ENCODE results near the gene TCEA2.

DNA sequence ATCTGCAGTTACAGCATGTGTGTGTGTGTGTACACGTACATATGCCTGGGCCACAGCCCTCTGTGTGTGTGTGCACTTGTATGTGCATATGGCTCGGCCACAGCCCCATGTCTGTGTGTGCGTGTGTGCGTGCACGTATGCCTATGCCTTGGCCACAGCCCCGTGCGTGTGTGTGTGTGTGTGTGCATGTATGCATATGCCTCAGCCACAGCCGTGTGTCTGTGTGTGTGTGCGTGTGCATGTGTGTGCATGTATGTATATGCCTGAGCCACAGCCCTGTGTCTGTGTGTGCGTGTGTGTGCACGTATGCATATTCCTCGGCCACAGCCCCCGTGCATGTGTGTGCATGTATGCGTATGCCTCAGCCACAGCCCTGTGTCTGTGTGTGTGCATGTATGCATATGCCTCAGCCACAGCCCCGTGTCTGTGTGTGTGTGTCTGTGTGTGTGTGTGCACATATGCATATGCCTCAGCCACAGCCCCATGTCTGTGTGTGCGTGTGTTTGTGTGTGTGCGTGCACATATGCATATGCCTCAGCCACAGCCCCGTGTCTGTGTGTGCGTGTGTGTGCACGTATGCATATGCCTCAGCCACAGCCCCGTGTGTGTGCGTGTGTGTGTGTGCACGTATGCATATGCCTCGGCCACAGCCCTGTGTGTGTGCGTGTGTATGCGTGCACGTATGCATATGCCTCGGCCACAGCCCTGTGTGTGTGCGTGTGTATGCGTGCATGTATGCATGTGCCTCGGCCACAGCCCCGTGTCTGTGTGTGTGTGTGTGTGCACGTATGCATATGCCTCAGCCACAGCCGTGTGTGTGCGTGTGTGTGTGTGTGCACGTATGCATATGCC lies 41.6 kb upstream of the TCEA2 start:
- no peak for TF ChIP-seq POLR2AphosphoS5 (IDR thresholded peaks at IDR 0.05)
- TF ChIP-seq, protein P1, sequence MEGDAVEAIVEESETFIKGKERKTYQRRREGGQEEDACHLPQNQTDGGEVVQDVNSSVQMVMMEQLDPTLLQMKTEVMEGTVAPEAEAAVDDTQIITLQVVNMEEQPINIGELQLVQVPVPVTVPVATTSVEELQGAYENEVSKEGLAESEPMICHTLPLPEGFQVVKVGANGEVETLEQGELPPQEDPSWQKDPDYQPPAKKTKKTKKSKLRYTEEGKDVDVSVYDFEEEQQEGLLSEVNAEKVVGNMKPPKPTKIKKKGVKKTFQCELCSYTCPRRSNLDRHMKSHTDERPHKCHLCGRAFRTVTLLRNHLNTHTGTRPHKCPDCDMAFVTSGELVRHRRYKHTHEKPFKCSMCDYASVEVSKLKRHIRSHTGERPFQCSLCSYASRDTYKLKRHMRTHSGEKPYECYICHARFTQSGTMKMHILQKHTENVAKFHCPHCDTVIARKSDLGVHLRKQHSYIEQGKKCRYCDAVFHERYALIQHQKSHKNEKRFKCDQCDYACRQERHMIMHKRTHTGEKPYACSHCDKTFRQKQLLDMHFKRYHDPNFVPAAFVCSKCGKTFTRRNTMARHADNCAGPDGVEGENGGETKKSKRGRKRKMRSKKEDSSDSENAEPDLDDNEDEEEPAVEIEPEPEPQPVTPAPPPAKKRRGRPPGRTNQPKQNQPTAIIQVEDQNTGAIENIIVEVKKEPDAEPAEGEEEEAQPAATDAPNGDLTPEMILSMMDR (IDR thresholded peaks at IDR 0.05) = no peak
- no peak for TF ChIP-seq EP300 (IDR thresholded peaks at IDR 0.05)
- no peak for TF ChIP-seq POLR2A (IDR thresholded peaks at IDR 0.05; ENCODE audit: low read depth)

Measured in esophagus muscularis mucosa (tissue), 4 donors.